SU-DHL-6 (cell line): ENCODE results near the gene ANKRD17.

ENCODE experiments used
- EZH2phosphoT487 ChIP-seq: fragments of 200-600 bp; sonication (generic), shearing (Covaris generic); conservative IDR thresholded peaks from 2 replicates; pipeline ENCODE4 v1.6.1; 2018; ENCODE audit warnings: mild to moderate bottlenecking, antibody characterized with exemption, low read length, moderate library complexity, mixed read lengths
- TF ChIP-seq, protein P1 (sequence below): fragments of 200-600 bp; sonication (generic); IDR thresholded peaks from one replicate; pipeline ENCODE4 v1.5.1; 2017; ENCODE audit warnings: antibody characterized with exemption, mild to moderate bottlenecking, low read length, moderate library complexity; ENCODE audit not compliant: insufficient read depth, poor library complexity, severe bottlenecking

DNA sequence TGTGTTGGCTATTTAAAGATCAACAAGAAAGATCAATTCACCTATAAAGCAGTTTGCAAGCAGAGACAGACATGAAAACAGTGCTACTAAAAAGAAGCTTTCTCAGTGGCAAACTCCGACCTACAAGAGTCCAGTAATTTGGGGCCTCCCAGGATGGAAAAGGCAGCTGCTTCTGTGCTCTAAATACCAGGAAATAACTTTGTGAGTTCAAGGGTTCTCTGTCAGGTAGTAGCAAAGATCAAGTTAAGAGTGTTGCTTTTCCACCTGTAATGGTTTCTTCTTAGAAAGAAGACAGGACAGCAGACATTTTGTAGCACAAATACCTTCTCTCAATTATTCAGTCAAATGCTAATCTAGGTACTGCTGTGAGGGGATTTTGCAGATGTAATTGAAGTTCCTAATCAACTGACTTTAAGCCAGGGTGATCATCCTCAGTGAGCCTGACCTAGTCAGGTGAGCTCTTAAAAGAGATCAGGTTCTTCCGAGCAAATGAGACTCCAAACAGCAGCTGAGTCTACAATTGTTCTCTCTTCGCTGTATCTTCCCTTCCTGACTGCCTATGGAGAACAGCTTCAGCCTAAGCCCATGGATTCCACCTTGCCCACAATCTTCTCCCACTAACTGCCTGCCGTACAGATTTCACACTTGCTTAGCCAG, 13.5 kb downstream of the ANKRD17 start:
- TF ChIP-seq, protein P1, sequence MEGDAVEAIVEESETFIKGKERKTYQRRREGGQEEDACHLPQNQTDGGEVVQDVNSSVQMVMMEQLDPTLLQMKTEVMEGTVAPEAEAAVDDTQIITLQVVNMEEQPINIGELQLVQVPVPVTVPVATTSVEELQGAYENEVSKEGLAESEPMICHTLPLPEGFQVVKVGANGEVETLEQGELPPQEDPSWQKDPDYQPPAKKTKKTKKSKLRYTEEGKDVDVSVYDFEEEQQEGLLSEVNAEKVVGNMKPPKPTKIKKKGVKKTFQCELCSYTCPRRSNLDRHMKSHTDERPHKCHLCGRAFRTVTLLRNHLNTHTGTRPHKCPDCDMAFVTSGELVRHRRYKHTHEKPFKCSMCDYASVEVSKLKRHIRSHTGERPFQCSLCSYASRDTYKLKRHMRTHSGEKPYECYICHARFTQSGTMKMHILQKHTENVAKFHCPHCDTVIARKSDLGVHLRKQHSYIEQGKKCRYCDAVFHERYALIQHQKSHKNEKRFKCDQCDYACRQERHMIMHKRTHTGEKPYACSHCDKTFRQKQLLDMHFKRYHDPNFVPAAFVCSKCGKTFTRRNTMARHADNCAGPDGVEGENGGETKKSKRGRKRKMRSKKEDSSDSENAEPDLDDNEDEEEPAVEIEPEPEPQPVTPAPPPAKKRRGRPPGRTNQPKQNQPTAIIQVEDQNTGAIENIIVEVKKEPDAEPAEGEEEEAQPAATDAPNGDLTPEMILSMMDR = no peak
- TF ChIP-seq EZH2phosphoT487 = no peak
